IMR-90 (cell line): ENCODE data around the gene NFATC3. TPM values are rescaled to one million over a fixed set of nuclear protein-coding genes. Genes with fewer than 3 reads are reported as not detected.

Source experiments
- ATAC-seq: fragments of 200-7000 bp; cut with Tn5 transposase; 2 replicates; pipeline ENCODE4 v1.9.1; 2020; ENCODE audit warnings: low read depth, mild to moderate bottlenecking, moderate library complexity
- BruUV-seq: library from RNA; stranded (reverse); fragments of 400-500 nt; replicated peaks from 2 replicates; lab custom pipeline; 2021; lab: Mats Ljungman, UMichigan
- CTCF ChIA-PET: fragments of 300-600 bp; formaldehyde crosslinking; extraction: SDS; loops from one replicate; lab custom pipeline; 2021; ENCODE audit warnings: antibody characterized with exemption; lab: Yijun Ruan, JAX
- POLR2A ChIA-PET: fragments of 300-600 bp; sonication (Branson Sonifier 250); formaldehyde crosslinking; loops from one replicate; lab custom pipeline; 2022; ENCODE audit warnings: antibody characterized with exemption; ENCODE audit not compliant: unreplicated experiment; lab: Charles Lee
- DNase-seq: peaks from one replicate; pipeline ENCODE4 v3.0.0; 2013
- H2AFZ ChIP-seq: replicated peaks from 2 replicates; pipeline ENCODE3; 2013; ENCODE audit warnings: low read length, mild to moderate bottlenecking; ENCODE audit not compliant: poor library complexity
- H2AK5ac ChIP-seq: 2 replicates; pipeline ENCODE4 v1.6.1; 2013; ENCODE audit warnings: low read depth, low read length, inconsistent platforms
- H2AK9ac ChIP-seq: replicated peaks from 2 replicates; pipeline ENCODE3; 2013; ENCODE audit warnings: mild to moderate bottlenecking, low read depth, low read length, moderate library complexity; ENCODE audit not compliant: poor library complexity
- H2BK120ac ChIP-seq: 2 replicates; pipeline ENCODE4 v1.6.1; 2013; ENCODE audit warnings: low read depth, low read length, inconsistent platforms
- H2BK15ac ChIP-seq: 3 replicates; pipeline ENCODE4 v1.6.1; 2013; ENCODE audit warnings: low read depth, low read length, inconsistent platforms
- H2BK20ac ChIP-seq: 2 replicates; pipeline ENCODE4 v1.6.1; 2013; ENCODE audit warnings: low read depth, mild to moderate bottlenecking, inconsistent platforms, low read length, moderate library complexity
- H2BK5ac ChIP-seq: 2 replicates; pipeline ENCODE4 v1.6.1; 2013; ENCODE audit warnings: mild to moderate bottlenecking, low read depth, low read length, inconsistent platforms; ENCODE audit not compliant: poor library complexity, severe bottlenecking
- H3K14ac ChIP-seq: replicated peaks from 2 replicates; pipeline ENCODE4 v1.6.1; 2013; ENCODE audit warnings: low read depth, low read length, inconsistent platforms
- H3K18ac ChIP-seq: 2 replicates; pipeline ENCODE4 v1.6.1; 2013; ENCODE audit warnings: low read depth, low read length, control low read depth
- H3K23ac ChIP-seq: 2 replicates; pipeline ENCODE4 v1.6.1; 2013; ENCODE audit warnings: low read depth, low read length, inconsistent platforms
- H3K27ac ChIP-seq: 2 replicates; pipeline ENCODE4 v1.5.1; 2013; ENCODE audit warnings: mild to moderate bottlenecking, control low read depth, low read length; ENCODE audit not compliant: insufficient read depth
- H3K27me3 ChIP-seq: 2 replicates; pipeline ENCODE4 v1.6.1; 2013; ENCODE audit warnings: low read length; ENCODE audit not compliant: control insufficient read depth, insufficient read depth
- H3K36me3 ChIP-seq: 2 replicates; pipeline ENCODE4 v1.6.1; 2013; ENCODE audit warnings: low read length, mixed read lengths; ENCODE audit not compliant: control insufficient read depth, insufficient read depth
- H3K4ac ChIP-seq: 2 replicates; pipeline ENCODE4 v1.6.1; 2013; ENCODE audit warnings: low read depth, low read length, inconsistent platforms
- H3K4me1 ChIP-seq: 2 replicates; pipeline ENCODE4 v1.6.1; 2013; ENCODE audit warnings: low read length, mixed read lengths; ENCODE audit not compliant: control insufficient read depth, insufficient read depth
- H3K4me2 ChIP-seq: 2 replicates; pipeline ENCODE4 v1.6.1; 2013; ENCODE audit warnings: low read depth, mild to moderate bottlenecking, control low read depth, low read length, moderate library complexity
- H3K4me3 ChIP-seq: 2 replicates; pipeline ENCODE4 v1.5.1; 2013; ENCODE audit warnings: low read depth, mild to moderate bottlenecking, control low read depth, low read length, moderate library complexity; ENCODE audit not compliant: insufficient read depth
- H3K56ac ChIP-seq: 2 replicates; pipeline ENCODE4 v1.6.1; 2013; ENCODE audit warnings: low read length, inconsistent platforms; ENCODE audit not compliant: insufficient read depth; ENCODE audit errors: extremely low read depth
- H3K79me1 ChIP-seq, 2 experiments: 2 replicates each; pipeline ENCODE4 v1.6.1; 2013; ENCODE audit warnings: low read length in 2 of 2, inconsistent platforms in 1 of 2, low read depth in 1 of 2
- H3K9ac ChIP-seq: 2 replicates; pipeline ENCODE4 v1.6.1; 2013; ENCODE audit warnings: low read depth, low read length, control low read depth
- H3K9me1 ChIP-seq: 2 replicates; pipeline ENCODE4 v1.6.1; 2013; ENCODE audit warnings: low read length, inconsistent platforms; ENCODE audit not compliant: insufficient read depth
- H3K9me3 ChIP-seq: 2 replicates; pipeline ENCODE4 v1.6.1; 2013; ENCODE audit warnings: low read length; ENCODE audit not compliant: control insufficient read depth, insufficient read depth
- H4K20me1 ChIP-seq: 2 replicates; pipeline ENCODE4 v1.6.1; 2013; ENCODE audit warnings: low read length, inconsistent platforms; ENCODE audit not compliant: insufficient read depth
- H4K5ac ChIP-seq: 2 replicates; pipeline ENCODE4 v1.6.1; 2013; ENCODE audit warnings: mild to moderate bottlenecking, low read depth, low read length, control low read depth
- H4K8ac ChIP-seq, 2 experiments: 2 replicates each; pipeline ENCODE4 v1.6.1; 2013; ENCODE audit warnings: low read depth in 2 of 2, low read length in 2 of 2, control low read depth in 1 of 2, inconsistent platforms in 1 of 2
- H4K91ac ChIP-seq: 2 replicates; pipeline ENCODE4 v1.6.1; 2013; ENCODE audit warnings: low read depth, low read length, inconsistent platforms; ENCODE audit not compliant: insufficient read depth
- BHLHE40 ChIP-seq: fragments of 150-350 bp; IDR thresholded peaks from 2 replicates; pipeline ENCODE4 v1.6.1; 2016; ENCODE audit warnings: mild to moderate bottlenecking, low read depth, low read length
- CHD1 ChIP-seq: IDR thresholded peaks from 2 replicates; pipeline ENCODE4 v1.6.1; 2012; ENCODE audit warnings: low read depth, low read length, improper control_type of control experiment
- MAFK ChIP-seq: IDR thresholded peaks from 2 replicates; pipeline ENCODE4 v1.6.1; 2012; ENCODE audit warnings: low read depth, low read length, improper control_type of control experiment
- NFE2L2 ChIP-seq: fragments of 150-350 bp; IDR thresholded peaks from 2 replicates; pipeline ENCODE4 v1.6.1; 2016; ENCODE audit warnings: low read depth, mild to moderate bottlenecking, low read length
- RCOR1 ChIP-seq: IDR thresholded peaks from 2 replicates; pipeline ENCODE4 v1.6.1; 2012; ENCODE audit warnings: mild to moderate bottlenecking, low read length, improper control_type of control experiment; ENCODE audit not compliant: insufficient replicate concordance
- USF2 ChIP-seq: fragments of 150-350 bp; IDR thresholded peaks from 2 replicates; pipeline ENCODE4 v1.6.1; 2017; ENCODE audit warnings: mild to moderate bottlenecking, antibody characterized with exemption, low read length, low read depth
- WGBS, 2 experiments: methylation state at CpG; one replicate each; pipeline versions ENCODE4 v1.1.5 to v1.1.7; 2013; ENCODE audit warnings: missing lambda C conversion rate in 2 of 2; ENCODE audit not compliant: insufficient read length in 1 of 2; ENCODE audit errors: extremely low coverage in 2 of 2; 5-methylcytosine and 5-hydroxymethylcytosine counted together
- dilution Hi-C: fragments of 300-500 bp; cut with HindIII; formaldehyde crosslinking; loops from one replicate; pipeline ENCODE4 v1.14.3; 2018; ENCODE audit warnings: low sequenced_read_pairs; ENCODE audit not compliant: unreplicated experiment
- in situ Hi-C: fragments of 300-500 bp; cut with MboI; formaldehyde crosslinking; loops from 3 replicates; pipeline ENCODE4 v1.14.3; 2019; ENCODE audit warnings: low sequenced_read_pairs, inconsistent platforms, mixed read lengths
- intact Hi-C: fragments of 100-400 bp; cut with micrococcal nuclease; formaldehyde crosslinking; loops from 2 replicates; pipeline ENCODE4 v1.10.0; 2022
- polyA plus RNA-seq, 3 experiments: library from polyadenylated mRNA; depleted of rRNA; stranded (reverse); fragments of >200 nt; gene quantifications; 2 replicates each; pipeline ENCODE4 v1.2.3, GENCODE V29; 2012; ENCODE audit warnings: low replicate concordance in 1 of 3
- total RNA-seq: library from RNA; depleted of rRNA; stranded (reverse); fragments of >200 nt; gene quantifications from 2 replicates; pipeline ENCODE4 v1.2.3, GENCODE V29; 2012
- TF ChIP-seq, protein P1 (sequence below): fragments of 150-350 bp; IDR thresholded peaks from 2 replicates; pipeline ENCODE4 v1.6.1; 2016; ENCODE audit warnings: low read depth, mild to moderate bottlenecking, low read length, moderate library complexity, borderline replicate concordance

NFATC3 gene
- total and polyA plus RNA-seq, 2 of the 4 experiments (the other 2 are of a cell fraction) = 6.3 to 21.5 TPM

DNA sequence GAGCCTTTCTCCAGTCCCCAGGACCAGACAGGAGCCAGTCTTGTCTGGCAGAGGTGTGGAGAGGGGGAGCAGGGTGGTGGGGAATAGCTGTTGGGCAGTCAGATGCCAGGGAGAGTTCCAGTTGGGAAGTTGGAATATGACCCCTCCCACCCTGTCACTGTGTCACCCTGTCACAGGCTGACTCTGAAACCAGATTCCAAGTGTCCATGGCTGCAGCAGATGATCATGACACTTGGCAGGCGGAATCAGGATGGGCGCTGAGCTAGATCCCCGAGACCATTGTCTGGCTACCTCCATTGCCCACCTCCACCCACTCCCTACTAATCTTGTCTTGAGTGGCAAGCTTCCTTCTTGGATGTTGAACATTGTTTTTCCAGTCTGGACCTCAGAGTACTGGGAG is 9.2 kb upstream of the NFATC3 start:
- Histone ChIP-seq H3K56ac (no peak overlapping the region), H3K23ac (no peak overlapping the region), H2BK15ac (no peak overlapping the region), H3K9me3 (no peaks in the 10 kb centered on the region), H2BK120ac (no peak overlapping the region), H3K4me3 (no peak overlapping the region), H4K8ac (no peak overlapping the region), H3K27ac (no peak overlapping the region), H2AK9ac (no peak overlapping the region), H2AFZ (no peak overlapping the region), H3K4me1 (peaks cover 17% of the 10 kb centered on the region), H2BK5ac (no peak overlapping the region), H3K18ac (no peak overlapping the region), H4K20me1 (no peaks in the 10 kb centered on the region), H3K4ac (no peak overlapping the region), H3K27me3 (no peaks in the 10 kb centered on the region), H3K9me1 (peaks cover 23% of the 10 kb centered on the region), H3K4me2 (no peak overlapping the region), H4K5ac (no peak overlapping the region), H2BK20ac (no peak overlapping the region), H3K36me3 (peaks cover 49% of the 10 kb centered on the region), H4K91ac (no peak overlapping the region), H3K9ac (no peak overlapping the region), H3K14ac (no peak overlapping the region), H2AK5ac (no peak overlapping the region), H3K79me1 (0 out of 4 replicates have a peak, but pooled peaks cover 0 to 3% of the 10 kb centered on the region in 2 experiments)
- no peak for DNase-seq
- dilution Hi-C loops = no loop called here
- TF ChIP-seq CHD1 = no peak
- TF ChIP-seq, protein P1, sequence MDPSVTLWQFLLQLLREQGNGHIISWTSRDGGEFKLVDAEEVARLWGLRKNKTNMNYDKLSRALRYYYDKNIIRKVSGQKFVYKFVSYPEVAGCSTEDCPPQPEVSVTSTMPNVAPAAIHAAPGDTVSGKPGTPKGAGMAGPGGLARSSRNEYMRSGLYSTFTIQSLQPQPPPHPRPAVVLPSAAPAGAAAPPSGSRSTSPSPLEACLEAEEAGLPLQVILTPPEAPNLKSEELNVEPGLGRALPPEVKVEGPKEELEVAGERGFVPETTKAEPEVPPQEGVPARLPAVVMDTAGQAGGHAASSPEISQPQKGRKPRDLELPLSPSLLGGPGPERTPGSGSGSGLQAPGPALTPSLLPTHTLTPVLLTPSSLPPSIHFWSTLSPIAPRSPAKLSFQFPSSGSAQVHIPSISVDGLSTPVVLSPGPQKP = no peak
- TF ChIP-seq RCOR1 = no peak
- no peak for TF ChIP-seq NFE2L2
- no peak for TF ChIP-seq USF2
- no peak for TF ChIP-seq MAFK
- no peak for TF ChIP-seq BHLHE40
- WGBS, 2 experiments = 100% methylated on average over 3 of the region's 3 CpGs; no CpG with 5 or more reads in 1 of the 2 experiments
- in situ Hi-C loops = no loop called here
- intact Hi-C loops = no loop called here
- no TSS peak for BruUV-seq
- POLR2A ChIA-PET = no interaction called here
- CTCF ChIA-PET = interaction anchor here (0.5 kb wide), 1 partner anchor 10 kb away, joined by 3 read pairs; no protein-coding TSS in a partner anchor
- no peak for ATAC-seq
